ENCODE results near the gene BOLA3. TPM values are rescaled to one million over a fixed set of nuclear protein-coding genes. Genes with fewer than 3 reads are reported as not detected.

Gene BOLA3
- total RNA-seq, 4 donors from 2014 or later: 17.7 to 72.6 (median 28.0) TPM

DNA sequence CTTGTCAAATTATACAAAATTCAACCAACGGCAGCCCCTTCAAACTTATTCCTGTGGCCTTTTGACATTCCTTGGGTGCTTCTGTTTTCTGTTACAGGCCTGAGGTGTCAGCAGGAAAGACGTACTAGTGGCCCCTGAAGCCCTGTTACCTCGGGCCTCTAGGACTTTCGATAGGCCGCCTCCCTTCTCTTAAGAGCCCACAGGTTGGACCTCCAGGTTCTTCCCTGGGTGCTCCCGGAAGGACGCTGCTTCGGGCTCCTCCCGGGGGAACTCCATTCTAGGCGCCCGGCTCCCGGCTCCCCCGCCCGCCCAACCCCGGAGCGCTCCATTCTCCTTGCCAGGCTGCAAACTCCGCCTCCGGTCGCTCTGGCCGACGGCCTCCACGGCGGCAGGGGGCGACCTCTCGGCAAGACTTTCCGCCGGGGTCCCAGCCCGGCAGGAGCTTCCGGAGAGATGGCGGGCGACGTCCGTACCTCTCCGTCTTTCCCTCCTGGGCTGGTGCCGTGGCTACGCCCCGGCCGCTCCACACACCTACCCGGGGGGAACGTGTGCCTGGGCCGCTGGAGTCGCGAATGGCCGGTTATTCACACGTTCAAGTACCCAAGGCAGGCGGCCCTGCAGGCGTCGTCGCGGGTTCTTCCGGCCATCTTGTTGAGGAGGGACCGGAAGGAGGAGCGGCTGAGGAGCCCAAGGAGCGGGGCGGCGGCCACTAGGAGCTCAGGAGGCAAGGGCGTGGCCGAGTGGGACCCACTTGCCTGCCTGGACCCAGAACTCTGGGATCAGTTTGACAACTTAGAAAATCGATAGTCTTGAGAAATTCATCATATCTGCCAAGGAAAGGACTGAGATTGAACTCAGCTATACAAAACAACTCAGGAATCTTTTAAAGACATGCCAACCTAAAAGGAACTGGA lies 27.5 kb downstream of the BOLA3 start:
- Histone ChIP-seq H3K27me3 (no peaks in the 10 kb centered on the region), H3K9me3 (no peaks in the 10 kb centered on the region), H3K27ac (peak overlapping the region; percentile 87 to 90 (median 89)), H3K36me3 (no peaks in the 10 kb centered on the region), H3K4me3 (peak overlapping the region; percentile 72 to 89 (median 83)), H3K4me1 (no peaks in the 10 kb centered on the region)
- peak; percentile 77 to 93 (median 92) for DNase-seq
- peak; percentile 13 to 37 for TF ChIP-seq POLR2A (IDR thresholded peaks at IDR 0.05)
- TF ChIP-seq, protein P1, sequence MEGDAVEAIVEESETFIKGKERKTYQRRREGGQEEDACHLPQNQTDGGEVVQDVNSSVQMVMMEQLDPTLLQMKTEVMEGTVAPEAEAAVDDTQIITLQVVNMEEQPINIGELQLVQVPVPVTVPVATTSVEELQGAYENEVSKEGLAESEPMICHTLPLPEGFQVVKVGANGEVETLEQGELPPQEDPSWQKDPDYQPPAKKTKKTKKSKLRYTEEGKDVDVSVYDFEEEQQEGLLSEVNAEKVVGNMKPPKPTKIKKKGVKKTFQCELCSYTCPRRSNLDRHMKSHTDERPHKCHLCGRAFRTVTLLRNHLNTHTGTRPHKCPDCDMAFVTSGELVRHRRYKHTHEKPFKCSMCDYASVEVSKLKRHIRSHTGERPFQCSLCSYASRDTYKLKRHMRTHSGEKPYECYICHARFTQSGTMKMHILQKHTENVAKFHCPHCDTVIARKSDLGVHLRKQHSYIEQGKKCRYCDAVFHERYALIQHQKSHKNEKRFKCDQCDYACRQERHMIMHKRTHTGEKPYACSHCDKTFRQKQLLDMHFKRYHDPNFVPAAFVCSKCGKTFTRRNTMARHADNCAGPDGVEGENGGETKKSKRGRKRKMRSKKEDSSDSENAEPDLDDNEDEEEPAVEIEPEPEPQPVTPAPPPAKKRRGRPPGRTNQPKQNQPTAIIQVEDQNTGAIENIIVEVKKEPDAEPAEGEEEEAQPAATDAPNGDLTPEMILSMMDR (IDR thresholded peaks at IDR 0.05): peak; percentile 21 to 75 (median 60)

DNA sequence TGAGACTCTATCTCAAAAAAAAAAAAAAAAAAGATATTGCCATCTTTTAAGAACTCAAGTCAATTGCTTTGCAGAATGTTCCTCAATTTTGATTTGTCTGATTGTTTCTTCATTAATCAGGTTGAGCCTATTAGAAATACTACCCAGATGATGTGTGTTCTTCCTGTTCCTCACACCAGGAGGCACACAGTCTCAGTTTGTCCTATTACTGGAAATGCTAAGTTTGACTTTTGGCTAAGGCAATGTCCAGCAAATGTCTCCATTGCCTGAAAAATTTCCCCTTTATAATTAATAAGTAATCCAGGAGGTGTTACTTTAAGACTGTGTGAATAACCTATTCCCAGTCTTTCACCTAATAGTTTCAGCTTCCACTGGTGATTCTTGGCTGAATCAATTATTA lies 28.4 kb downstream of the BOLA3 start:
- H3K4me1 ChIP-seq: no peaks in the 10 kb centered on the region

DNA sequence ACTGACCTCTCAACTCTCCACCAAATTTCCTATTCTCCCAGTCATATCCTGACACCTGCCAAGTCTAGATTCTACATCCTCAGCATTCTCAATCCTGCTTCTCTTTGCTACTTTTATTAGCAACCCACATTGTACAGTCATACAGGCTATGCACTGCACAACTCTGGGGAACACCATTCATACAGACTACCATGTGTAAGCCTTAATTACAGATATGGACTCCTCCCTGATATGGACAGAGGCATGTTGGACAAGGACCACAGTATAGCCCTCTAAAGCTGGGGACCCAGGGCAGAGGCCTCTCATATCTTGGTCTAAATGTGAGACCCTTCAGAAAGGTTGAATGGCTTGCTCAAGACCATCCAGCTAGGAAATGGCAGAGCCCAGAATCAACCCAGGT lies 36.3 kb downstream of the BOLA3 start:
- no peak for TF ChIP-seq POLR2A (IDR thresholded peaks at IDR 0.05)
- TF ChIP-seq, protein P1 (IDR thresholded peaks at IDR 0.05): no peak
- H3K9me3 ChIP-seq: no peaks in the 10 kb centered on the region
- H3K36me3 ChIP-seq: no peaks in the 10 kb centered on the region
- H3K27ac ChIP-seq: no peak overlapping the region
- H3K4me1 ChIP-seq: no peaks in the 10 kb centered on the region
- DNase-seq: no peak
- no peaks in the 10 kb centered on the region for H3K27me3 ChIP-seq
- H3K4me3 ChIP-seq: no peak overlapping the region

More for the DNA sequence above, 28.4 kb downstream of the BOLA3 start:
- TF ChIP-seq POLR2A (IDR thresholded peaks at IDR 0.05): no peak
- TF ChIP-seq, protein P1 (IDR thresholded peaks at IDR 0.05): peak in 3 of 6 experiments; percentile 17 to 33 (median 23)
- Histone ChIP-seq H3K9me3 (no peaks in the 10 kb centered on the region), H3K4me3 (no peak overlapping the region), H3K36me3 (no peaks in the 10 kb centered on the region), H3K27ac (no peak overlapping the region), H3K27me3 (no peaks in the 10 kb centered on the region)
- no peak for DNase-seq

DNA sequence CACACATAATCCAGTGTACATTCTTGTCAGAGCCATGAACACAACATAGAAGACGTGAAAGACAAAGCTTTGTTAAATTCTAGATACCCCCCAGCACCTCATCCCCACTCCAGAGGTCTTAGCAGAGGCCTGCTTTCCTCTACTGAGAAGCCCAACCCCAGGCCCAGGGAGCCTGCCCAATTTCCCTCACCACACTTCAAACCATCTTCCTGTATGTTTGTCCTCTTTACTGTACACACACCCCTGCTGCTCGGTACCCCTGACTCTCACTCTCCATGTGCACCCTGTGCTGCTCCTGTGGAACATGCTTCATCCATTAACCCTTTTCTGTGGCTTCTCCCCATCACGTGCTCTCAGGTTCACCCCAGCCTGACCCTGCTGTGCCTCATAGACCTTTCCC lies 37.2 kb downstream of the BOLA3 start:
- no peak for TF ChIP-seq POLR2A (IDR thresholded peaks at IDR 0.05)
- TF ChIP-seq, protein P1 (IDR thresholded peaks at IDR 0.05): no peak
- no peaks in the 10 kb centered on the region for H3K4me1 ChIP-seq
- H3K36me3 ChIP-seq: no peaks in the 10 kb centered on the region
- H3K27me3 ChIP-seq: no peaks in the 10 kb centered on the region
- H3K9me3 ChIP-seq: no peaks in the 10 kb centered on the region
- no peak overlapping the region for H3K27ac ChIP-seq
- no peak overlapping the region for H3K4me3 ChIP-seq
- DNase-seq: no peak

DNA sequence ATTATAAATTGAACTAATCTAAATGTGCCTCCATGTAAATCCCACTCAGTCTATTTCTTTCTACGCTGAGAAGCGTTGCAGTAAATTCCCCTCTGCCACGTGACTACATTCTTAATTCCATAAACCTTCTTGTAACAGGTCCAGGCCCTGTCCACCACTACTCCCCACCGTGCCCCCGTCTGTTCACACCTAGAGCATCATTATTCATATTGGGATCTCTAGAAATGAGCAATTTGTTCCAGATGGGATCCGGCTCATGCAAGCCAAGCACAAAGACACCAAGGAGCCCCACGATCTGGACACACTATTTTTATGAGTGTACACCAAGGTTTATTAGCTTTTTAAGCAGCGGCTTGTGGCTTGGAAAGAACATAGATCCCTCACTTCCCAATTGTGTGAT lies 38.2 kb downstream of the BOLA3 start:
- Histone ChIP-seq H3K27ac (no peak overlapping the region), H3K4me3 (no peak overlapping the region), H3K9me3 (no peaks in the 10 kb centered on the region), H3K36me3 (no peaks in the 10 kb centered on the region), H3K27me3 (no peaks in the 10 kb centered on the region), H3K4me1 (no peaks in the 10 kb centered on the region)
- no peak for TF ChIP-seq POLR2A (IDR thresholded peaks at IDR 0.05)
- DNase-seq: no peak

DNA sequence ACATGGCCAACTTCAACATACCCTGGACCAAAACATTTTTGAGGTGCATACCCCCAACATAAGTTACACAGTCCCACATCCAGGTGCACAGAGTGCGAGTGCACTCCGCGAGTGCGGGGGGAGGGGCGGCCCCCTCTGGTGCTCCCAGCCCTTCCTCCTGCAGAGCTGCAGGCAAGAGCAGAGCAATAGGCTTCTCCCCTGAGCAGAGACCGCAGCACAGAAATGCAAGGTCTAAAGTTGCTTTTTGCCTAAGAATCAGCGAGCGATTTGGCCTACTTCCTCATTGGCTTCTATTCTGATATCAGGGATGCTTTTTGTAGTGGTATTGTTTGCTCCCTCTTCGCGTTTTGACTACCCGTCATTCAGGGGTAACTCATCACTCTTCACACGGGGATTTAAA lies 40.6 kb downstream of the BOLA3 start:
- H3K36me3 ChIP-seq: peaks cover 0 to 17% (median 0%) of the 10 kb centered on the region in 3 donors
- H3K4me3 ChIP-seq: no peak overlapping the region
- no peaks in the 10 kb centered on the region for H3K4me1 ChIP-seq
- no peak overlapping the region for H3K27ac ChIP-seq
- H3K27me3 ChIP-seq: no peaks in the 10 kb centered on the region
- H3K9me3 ChIP-seq: no peaks in the 10 kb centered on the region
- no peak for DNase-seq
- TF ChIP-seq, protein P1 (IDR thresholded peaks at IDR 0.05): no peak
- no peak for TF ChIP-seq POLR2A (IDR thresholded peaks at IDR 0.05)
